Fibroblast of peridontal ligament (primary cell): ENCODE results near the gene DTYMK.
"Not testable (repeated sequence)": the region's sequence is repeated elsewhere in the genome, so short reads cannot be mapped to it uniquely, and the experiment has no call there.

Experiments used
- DNase-seq: peaks from one replicate; pipeline ENCODE4 v3.0.0-alpha.2; 2010; ENCODE audit errors: extremely low read depth

The DTYMK gene

DNA sequence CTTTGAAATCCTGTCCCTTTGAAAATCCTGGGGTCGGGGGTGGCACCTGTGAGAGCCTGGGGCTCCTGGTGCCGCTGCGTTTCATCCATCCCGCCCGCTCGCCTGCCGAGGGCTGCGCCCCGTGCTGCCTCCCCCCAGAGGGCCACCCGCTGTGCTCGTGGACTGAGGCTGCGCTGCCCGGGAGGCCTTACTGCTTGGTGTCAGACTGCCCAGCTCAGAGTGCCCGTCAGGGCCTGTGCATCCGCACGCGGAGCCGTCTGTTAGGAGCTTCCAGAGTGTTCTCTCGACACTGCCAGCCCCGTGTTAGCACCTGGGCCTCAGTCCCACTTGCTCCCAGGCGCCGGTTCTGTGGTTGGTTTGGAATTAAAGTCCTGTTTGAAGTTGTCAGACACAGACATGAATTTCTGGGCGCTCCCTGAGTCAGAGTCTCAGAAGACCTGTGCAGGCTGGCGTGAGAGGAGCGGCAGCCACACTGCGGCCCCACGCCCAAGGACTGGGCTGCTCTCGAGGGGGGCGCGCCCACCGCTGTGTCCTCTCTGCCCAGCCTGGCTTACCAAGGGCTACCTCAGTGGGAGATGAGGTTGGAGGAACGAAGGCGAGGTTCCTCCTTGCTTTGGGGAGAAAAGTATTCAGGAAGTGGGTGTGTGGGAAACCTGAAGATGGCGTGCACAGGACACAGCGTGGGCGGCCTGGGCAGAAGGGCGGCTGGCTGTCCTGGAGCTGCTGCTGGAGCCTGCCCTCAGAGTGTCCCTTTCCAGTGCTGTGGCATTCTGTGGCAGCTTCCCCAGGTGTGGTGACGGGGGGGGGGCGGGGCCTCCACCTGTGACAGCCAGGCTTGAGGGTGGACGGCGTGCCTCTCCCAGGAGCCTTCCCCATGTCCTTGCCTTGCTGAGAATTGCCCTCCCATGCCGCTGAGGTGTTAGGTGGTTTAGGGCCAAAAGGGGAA lies 14.1 kb downstream of the DTYMK start:
- DNase-seq, result no peak

DNA sequence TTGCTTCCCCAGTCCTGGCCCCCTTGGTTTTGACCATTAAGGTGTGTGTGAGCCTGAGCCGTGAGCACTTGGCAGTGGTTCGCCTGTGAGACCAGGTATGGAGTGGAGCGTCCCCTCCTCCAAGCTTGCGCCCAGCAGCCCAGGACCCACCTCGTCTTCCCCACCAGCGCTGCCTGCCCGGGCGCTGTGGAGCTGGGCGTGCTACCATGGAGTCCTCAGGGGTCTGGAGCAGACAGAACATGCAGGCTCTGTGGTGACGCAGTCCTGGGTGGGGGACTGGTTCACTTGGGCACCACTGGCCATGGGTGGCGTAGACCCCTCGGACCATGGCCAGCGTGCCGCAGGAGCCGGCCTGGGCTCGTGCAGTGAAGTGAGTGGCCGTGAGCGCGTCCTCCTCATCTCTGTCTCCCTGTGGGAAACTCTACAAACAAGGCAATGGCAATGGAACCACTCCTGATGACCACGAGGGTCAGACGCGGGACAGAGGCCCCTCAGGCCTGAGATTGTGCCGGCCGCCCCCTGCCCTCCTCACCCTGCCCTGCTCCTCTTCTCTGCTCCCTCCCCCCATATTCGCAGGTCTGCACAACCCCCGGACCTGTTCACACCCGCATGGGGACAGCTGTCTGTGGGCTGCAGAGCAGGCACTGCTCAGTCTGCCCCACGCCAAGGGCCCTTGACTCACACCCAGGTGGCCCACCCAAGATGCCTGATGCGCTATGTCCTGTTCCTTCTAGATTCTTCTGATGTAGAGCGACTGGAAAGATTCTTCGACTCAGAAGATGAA lies 15.0 kb downstream of the DTYMK start:
- DNase-seq, result no peak

DNA sequence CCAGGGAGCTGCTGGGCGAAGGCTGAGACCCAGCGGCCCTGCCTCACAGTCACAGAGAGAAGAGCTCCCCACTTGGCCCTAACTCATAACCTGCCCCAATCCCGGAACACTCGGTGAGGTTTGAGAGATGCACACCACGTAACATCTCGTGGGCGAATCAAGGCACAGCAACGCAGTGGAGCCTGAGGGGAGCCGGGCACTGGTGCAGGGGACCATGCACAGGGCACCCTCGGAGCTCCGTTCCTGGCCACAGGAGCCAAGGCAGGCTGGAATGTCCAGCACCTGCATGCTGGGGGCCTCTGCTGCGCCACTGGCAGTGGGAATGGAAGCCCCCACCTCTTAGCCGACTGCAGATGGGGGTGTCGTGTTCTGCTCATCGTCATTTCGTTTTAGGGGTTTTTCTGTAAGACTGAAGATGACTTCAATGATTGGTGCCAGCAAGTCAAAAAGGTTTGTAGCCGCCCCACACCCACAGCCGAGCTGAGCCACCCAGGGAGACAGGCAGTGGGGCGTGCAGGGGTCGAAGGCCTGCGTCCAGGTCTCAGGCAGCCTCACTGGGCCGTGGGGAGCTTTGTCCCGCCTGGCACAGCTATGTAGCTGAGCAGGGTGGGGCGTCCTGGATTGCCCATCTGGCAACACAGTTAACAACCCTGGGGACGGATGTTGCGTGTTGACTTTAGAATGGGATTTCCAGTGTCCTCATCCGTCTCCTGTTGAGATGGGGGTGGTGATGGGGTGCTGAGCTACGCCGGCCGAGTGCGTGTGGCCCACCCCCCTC lies 16.1 kb downstream of the DTYMK start:
- no peak for DNase-seq

DNA sequence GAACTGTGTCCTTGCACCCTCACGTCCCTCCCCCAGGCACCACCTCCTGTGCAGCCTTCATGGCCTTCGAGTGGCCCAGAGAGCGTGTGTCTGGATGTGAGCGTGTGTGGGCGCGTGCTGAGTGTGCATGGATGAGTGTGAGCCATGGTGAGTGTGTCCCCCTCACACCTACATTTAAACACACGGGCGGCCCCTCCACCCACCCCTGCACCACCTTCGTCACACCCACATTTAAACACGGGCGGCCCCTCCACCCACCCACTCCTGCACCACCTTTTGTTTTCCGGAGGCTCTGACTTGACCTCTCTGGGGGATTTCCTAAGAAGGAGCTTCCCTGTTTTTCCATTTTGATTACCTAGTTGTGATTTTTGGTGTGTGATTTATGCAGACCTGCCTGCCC lies 17.8 kb downstream of the DTYMK start:
- DNase-seq, result no peak

DNA sequence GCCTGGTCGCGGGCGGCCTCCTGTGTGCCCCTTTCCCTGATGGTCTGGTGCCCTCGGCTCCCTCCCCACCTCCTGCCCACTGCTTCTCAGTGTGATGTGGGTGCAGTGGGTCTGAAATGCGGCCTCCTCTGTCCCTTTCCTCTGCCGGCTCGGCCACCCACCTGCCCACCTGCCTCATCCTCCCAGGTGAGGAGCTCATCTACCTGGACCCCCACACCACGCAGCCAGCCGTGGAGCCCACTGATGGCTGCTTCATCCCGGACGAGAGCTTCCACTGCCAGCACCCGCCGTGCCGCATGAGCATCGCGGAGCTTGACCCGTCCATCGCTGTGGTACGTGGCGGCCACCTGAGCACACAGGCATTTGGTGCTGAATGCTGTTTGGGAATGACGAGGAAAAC lies 18.3 kb downstream of the DTYMK start:
- no peak for DNase-seq

DNA sequence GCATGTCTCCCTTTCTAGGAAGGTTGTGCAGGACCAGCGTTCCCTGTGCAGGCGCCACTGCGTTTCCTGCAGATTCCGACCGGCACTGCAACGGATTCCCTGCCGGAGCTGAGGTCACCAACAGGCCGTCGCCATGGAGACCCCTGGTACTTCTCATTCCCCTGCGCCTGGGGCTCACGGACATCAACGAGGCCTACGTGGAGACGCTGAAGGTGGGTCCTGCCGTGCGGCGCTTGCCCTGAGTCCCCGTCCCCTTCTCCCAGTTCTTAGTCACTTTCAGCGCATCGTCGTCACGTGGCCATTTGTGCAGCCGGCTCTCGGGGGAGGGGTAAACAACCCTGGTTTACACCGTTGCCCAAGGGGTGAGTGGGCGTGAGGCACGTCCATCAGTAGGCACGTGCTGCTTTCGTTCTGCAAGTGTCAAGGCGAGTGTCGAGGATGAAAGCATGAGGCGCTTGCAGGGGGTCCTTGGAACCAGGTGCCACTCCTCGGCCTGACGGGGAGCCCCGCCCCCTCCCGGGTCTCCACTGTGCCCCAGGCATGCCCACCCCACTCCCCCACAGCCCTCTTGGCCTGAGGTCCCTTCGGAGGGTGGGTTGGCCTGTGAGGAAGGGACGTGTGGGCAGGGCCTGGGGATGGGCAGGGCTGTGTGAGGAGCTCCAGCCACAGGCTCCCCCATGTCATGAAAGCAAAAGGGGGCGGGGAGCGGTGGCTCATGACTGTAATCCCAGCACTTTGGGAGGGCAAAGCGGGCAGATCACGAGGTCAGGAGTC lies 19.8 kb downstream of the DTYMK start:
- no peak for DNase-seq

DNA sequence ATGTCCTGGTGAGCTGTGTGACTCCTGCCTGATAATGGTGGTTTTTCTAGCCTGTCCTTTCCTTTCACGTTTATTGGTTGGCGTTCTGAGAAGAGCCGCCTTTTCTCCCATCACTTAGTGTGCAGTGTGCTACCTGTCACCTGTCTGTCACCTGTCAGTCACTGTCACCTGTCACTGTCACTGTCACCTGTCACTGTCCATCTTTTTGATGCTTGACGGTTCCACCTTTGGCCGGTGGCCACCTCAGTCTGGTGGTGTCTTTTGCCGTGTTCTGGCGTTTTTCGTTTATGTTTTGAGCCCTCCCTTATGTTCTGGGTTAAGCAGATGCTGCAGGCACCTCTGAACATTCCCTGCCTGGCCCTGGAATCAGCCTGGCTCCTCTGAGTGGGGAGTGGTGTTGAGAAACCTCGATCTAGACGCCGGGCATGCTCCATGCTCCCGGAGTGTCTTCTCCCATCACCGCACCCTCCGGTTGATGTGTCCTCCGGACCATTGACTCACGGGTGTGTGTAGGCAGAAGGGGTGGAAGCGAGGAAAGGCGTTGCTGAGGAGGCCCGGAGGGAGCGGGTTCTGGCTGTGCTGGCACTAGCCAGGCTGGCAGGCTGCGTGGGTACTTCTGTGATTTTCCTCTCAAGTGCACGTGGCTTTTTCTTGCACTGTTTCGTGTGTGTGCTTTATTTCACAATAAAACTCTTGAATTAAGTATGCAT lies 20.7 kb downstream of the DTYMK start:
- no peak for DNase-seq

DNA sequence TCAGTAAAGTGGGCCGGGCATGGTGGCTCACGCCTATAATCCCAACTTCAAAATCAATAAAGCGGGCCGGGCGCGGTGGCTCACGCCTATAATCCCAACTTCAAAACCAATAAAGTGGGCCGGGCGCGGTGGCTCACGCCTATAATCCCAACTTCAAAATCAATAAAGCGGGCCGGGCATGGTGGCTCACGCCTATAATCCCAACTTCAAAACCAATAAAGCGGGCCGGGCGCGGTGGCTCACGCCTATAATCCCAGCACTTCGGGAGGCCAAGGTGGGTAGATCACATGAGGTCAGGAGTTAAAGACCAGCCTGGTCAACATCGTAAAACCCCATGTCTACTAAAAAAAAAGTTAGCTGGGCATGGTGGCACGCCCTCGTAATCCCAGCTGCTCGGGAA lies 23.9 kb downstream of the DTYMK start:
- not testable (repeated sequence) for DNase-seq

DNA sequence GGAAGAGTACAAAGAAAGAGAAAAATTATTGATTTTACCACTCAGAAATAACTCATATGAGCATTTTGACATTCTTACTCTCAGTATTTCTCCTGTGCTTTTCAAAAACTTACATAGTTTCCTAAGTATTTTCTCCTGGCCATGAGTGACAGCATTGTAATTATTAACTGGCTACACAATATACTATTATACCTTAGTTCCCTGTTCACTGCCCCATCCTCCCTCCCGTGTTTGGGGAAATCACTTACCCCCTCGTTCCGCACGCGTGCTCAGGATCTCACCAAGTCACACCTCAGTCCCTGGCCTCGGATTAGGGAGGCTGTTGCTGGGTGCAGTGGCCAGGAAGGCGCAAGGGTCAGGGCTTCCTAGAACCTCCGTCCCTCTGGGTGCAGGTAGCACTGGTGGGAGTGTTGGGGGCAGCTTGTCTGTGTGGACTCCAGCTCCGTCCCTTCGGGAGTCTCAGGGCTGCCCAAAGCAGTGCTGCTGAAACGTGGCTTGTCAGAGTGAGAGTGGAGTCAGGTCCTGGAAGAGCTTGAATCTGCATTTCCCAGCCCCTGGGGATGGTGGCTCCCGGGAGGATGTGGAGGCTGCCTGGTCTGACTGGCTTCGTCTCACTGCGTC lies 25.9 kb downstream of the DTYMK start:
- DNase-seq, result no peak

DNA sequence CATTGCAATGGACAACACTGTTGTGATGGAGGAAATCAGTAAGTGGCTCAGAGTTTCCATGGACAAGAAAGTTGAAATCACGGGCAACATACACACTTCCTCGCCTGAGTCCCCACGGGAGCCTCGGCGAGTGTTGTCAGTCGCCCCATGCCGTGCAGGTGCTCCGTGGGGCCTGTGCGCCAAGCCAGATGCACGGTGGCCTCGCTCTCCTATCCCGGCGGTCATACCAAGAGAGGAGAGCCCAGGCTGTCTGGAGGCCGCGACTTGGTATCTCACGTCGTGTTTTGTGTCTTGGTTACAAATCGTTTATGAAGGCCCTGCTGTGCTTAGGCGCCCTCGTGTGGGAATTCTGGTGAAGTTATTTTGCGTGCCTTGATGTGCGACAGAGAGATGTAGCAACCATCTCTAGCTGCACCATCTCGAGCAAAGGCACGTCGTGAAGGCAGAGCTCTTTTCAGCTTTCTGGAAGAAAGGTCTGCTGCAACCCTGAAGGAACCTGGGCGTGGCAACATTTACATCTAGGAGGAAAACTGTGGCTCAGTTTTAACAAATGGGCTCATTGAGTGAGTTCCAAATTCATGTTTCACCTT lies 27.4 kb downstream of the DTYMK start:
- DNase-seq, result peak; percentile 82

DNA sequence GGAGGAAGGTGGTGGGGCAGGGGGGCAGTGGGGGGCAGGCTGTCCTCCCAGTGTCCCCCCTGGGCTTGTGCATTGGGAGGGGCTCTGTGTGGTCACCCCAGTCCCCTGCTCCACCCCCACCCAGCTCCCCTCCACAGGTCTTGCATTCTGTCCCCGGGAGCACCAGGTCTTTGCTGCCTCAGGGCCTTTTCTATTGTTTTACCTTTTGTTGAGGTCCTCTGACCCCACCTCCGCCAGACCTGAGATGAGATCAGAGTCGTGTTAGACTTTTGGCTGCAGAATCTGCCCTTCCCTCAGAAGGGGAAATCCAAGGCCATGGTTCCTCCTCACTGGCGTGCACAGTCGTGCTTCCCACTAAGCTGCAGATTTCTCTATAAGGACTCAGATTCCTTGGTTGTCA lies 28.3 kb downstream of the DTYMK start:
- DNase-seq, result no peak

DNA sequence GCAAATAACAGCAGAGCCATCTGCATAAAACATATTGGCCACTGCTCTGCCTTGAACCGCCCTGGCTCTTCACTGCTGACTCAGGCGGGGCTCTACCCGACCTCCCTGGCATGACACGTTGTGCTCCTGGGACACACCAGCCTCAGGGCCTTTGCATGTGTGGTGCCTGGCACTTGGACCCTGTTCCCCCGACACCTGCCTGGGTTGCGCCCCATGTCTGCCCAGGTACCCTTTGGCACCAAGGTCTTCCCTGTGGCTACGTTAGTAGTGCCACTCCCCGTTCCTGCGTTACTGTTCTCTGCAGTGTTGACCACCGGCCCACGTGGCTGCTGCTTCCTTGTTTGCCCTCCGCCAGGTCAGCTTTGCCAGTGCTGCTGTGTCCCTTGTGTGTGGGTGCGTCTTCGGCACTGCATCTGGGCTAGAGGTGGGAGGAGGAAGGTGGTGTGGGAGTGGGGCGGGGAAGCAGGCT lies 28.8 kb downstream of the DTYMK start:
- DNase-seq, result no peak

DNA sequence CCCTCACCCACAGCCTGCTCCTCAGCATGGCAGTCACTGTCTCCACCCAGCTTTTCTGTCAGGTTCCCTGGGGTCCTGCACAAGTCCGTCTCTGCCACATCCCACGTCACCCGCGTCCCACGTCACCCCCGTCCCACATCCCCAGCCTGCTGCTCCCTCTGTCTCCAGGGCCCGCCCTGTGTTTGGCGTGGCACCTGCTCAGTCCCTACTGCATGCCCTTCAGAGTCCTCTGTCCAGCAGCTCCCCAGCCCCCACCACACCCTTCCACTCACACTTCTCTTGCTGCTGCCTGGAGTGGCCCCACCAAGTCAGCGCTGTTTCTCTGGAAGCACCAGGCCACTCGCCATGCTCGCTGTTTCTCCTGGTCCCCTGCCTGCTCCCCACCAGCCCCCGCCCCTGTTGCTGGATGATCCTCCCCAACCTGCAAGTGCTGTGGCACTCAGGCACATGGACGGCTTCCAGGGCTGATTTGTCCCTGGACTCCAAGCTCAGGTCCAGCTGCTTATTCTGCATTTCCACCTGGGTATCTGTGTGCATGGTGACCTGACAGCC lies 30.3 kb downstream of the DTYMK start:
- DNase-seq, result no peak

DNA sequence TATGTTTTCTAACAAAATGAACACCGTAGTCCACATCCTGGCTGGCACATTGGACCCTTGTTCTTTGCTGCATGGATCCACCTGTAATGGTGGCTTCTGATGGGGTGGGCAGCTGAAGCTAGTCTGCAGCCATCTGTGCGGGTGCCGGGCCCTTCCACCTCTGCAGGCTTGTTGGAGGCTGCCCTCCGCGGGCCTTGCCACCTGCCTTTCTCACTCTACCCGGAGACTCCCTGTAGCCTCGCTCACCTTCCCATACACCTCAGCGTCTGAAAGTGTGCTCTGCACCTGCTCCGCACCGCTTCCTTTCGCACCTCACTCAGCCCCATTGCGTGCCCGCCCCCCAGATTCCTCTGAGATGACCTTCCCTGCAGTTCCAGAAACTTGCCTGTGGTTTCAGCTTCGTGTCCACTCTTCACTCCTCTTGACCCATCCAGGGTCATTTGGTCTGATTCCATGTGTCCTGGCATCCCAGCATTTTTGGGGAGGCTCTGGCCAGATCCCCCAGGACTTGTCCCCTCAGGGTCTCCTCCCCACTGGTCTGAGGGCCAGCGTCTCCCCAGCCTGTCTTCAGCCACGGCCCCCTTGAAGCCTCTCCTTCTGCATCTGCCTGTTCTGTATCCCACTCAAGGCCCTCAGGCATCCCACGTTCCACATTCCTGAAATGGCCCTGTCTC lies 31.0 kb downstream of the DTYMK start:
- no peak for DNase-seq

DNA sequence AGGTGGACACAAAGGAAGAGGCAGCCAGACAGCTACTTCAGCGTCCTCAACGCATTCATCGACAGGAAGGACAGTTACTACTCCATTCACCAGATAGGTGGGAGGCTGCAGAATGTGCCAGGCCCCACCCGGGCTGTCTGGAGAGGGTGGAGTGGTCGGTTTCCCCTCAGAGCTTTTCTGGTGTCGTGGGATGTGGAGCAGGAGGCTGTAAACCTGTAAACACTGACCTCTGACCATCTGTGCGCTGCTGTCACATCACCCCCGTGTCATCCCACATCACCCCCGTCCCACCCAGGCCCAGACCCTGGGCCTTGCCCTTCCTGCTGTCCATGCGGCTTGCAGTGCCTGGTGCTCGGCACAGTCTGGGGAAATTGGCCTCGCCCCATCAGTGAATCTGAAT lies 32.1 kb downstream of the DTYMK start:
- DNase-seq, result no peak

DNA sequence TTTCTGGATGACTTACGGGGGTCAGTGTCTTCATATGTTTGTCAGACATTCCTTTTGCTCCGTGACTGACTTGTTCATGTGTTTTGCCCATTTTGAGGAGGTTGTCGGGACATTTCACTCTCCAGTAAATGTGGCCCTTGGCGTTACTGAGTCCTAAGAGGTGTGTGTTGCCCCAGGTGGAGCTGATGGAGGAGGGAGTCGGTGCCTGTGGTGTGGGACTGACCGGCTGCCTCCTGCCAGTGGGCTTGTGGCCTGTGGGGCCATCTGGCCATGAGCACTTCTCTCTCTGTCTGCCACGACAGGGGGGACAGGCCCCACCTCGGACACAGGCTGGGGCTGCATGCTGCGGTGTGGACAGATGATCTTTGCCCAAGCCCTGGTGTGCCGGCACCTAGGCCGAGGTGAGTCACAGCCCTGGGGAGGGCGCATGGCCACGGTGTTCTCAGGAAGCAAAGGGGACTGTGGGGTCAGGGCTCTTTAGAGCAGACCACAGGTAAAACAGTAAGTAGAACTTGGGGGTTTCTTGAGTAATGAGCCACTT lies 33.3 kb downstream of the DTYMK start:
- DNase-seq, result no peak

DNA sequence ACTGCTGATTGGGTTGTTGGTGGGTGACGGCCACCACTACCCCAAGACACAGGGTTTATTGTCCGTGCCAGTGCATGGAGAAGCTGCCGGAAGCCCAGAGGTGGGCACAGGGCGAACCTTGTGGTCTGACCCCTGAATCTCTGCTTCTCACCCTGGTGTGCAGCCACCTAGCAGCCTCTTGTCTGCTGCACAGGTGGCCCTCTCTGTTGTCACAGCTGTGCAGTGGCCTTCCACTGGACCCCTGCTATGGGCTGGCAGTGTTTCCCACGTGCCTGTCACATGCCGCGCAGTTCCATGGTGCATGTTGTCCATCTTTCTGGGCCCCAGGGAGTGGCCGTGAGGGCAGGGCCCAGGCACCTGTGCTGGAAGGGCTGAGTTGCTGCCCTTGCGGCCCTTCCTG lies 33.9 kb downstream of the DTYMK start:
- no peak for DNase-seq

DNA sequence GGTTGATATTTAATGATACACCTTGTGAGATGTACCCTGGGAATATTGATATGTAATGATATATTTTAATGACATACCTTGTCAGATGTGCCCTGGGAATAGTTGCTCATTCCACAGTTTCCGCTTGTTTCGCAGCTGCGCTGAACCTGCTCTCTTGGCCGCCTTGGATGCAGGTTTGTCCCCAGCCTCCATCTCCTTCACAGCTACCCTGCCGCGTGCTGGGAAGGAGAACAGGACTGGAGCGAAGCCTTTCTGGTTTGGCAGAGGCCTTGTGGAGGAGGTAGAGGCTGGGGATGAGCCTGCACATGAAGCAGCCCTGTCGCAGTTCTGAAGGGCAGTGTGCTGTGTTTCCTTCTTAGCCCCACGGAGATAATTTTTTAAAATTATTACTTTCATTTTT lies 34.5 kb downstream of the DTYMK start:
- no peak for DNase-seq

DNA sequence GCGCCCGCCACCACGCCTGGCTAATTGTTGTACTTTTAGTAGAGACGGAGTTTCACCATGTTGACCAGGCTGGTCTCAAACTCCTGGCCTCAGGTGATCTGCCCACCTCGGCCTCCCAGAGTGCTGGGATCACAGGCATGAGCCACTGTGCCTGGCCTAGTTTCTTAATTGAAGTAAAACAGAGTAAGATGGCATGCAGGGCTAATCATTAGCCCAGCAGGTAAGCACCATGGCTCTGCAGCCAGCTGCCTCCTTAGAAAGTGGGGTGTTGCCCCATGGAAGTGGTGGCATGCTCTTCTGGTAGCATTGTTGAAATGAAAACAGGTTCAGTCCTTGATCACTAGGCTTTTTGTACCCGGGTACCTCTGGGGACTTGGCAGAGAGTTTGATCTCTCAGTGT lies 36.7 kb downstream of the DTYMK start:
- no peak for DNase-seq
